NCI-H1092 treated with DMSO at 0.1 percent for 48 hours (cell line): Measurements from ENCODE around the gene ELOB.

Experiments used
- DNase-seq: peaks from one replicate; lab custom pipeline; 2025; lab: John Stamatoyannopoulos, UW

Gene ELOB

GRCh38 chr16:2783581-2784357 lies 6.7 kb upstream of the ELOB start:
- DNase-seq, result no peak

DNA sequence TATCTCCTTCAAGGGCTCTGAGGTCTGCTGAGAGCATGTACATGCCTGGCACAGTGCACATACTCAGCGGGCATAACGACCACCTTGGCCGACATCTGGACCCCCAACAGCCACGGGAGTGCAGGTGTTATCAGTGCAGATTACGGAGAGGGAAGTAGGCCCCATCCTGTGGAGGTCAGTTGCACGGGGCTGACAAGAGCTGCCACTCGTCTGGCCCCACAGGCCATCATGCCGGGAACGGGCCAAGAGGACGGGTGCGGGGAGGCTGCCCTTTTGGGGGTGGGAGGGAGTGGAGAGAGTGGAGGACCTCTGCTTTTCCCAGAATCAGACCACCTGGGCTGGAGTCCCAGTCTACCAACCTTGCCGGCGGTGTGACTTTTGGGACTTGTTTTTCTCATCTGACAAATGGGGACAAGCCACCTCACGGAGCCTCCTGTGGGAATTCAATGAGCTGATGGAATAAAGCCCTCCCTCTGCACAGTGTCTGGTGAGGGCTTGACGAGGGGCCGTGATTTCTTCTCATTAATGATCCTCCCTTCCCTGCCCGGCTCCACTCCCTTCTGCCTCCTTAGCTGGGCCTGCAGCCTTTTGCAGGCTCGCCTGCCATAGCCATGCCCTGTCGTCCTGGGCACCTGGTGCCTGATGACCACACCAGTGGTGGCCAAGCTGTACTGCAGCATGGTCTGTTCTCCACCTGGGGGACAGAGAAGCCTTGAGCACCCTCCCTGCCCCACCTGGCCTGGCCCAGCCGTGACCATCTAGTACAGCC lies 5.7 kb upstream of the ELOB start:
- no peak for DNase-seq

DNA sequence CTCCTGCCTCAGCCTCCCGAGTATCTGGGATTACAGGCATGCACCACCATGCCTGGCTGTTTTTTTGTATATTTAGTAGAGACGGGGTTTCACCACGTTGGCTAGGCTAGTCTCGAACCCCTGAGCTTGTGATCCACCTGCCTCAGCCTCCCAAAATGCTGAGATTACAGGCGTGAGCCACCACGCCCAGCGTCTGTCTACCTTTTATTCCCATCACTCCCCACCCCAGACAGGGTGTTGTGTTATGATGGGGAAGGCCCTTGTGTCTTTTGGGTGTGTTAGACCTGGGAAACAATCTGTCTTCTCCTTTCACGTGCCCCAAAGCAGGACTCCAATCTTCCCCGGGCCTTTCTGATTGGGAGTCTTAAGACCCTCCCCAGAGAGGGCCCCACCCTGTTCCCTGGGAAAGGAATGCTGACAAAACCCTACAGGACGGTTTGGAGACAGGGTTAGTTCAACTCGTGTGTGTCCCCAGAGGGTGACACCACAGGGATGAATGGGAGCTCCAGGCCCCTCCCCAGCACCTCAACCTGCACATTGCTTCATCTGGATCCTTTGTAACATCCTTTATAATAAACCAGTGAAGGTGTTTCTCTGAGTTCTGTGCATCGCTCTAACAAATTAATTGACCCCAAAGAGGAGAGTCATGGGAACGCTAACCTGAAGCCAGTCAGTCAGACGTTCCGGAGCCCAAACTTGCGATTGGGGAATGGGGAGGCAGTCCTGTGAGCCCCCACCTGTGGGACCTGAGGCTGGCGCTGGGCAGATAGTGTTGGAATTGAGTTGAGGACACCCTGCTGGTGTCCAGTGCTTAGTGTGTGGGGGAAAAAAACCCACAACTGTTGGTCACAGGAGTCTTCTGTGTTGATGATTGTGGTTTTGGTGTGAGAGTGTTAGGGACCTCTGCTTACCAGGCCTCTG lies 3.2 kb upstream of the ELOB start:
- no peak for DNase-seq

- no peak for DNase-seq
Measured at GRCh38 chr16:2779151-2779920, 2.3 kb upstream of the ELOB start.

DNA sequence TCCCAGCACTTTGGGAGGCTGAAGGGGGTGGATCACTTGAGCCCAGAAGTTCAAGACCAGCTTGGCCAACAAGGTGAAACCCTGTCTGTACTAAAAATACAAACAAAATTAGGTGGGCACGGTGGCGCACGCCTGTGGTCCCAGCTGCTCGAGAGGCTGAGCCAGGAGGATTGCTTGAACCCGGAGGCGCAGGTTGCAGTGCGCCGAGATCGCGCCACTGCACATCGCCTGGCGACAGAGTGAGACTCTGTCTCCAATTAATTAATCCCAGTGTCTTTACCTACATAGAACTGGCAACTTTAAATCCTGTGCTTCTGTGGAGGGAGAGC lies 1.5 kb upstream of the ELOB start:
- no peak for DNase-seq

DNA sequence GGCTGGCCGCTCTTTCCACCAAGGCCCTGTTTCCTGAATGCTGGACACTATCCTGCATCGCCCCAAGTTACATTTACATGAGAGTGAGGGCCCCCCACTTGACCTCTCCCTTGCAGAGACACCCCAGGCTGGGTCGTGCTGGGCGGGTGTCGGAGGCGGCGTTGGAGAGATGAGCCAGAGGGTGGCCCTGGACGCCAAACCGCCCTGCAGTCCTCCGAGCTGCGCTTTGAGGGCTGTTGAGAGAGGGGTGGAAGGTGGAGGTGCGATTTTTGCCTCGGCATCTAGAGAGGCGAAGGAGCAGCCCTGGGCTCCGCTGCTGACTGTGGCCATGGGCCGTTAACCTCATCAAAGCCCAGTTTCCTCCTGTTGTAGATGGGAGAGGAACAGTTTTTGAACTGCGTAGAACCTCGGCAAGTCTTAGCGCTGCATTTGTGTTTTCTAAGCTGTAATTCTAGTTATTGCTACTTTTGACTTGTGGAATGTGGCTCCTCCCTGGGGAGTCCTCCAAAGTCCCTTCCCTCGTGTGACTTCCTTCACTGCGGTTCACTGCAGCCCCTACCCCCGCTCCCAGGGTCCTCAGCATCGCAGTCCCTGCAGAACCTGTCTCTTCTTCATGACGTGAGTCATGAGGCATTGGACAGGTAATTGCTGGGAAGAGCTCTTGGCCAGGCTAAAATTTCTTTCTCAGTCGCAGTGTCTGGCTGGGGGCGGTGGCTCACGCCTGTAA lies 986 bp upstream of the ELOB start:
- DNase-seq, result no peak

DNA sequence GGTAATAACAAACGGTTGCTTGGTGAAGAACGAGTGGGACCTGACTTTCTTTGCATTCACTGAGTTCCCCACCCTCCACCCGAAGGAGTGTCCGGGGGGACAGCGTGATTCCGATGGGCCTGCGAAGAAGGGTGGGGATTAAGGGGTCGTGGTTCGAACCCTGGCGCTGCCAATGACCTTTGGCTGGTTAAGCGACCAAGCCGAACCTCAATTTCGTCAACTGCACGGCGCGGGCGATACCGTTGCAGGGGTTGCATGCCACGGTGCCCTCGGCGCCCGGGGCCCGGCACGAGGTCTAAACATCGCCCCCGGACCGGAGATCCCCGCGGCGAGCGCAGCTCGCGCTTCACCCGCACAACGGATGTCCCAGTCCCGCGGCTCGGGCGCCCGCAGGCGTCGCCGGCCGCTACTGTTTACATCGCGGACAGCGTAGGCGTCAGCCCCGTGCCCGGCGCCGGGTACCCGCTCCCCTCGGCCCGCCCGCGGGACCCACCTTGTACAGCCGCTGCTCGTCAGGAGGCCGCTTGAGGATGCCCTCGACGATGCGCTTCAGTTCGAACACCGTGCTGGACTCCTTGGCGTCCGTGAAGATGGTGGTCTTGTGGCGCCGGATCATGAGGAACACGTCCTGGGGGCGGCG lies 460 bp downstream of the ELOB start:
- DNase-seq, result no peak

- DNase-seq, result no peak
Measured at GRCh38 chr16:2775765-2776499, 1.1 kb downstream of the ELOB start.

- DNase-seq, result no peak
Measured at GRCh38 chr16:2775131-2775716, 1.9 kb downstream of the ELOB start.

GRCh38 chr16:2774161-2774891 lies 2.8 kb downstream of the ELOB start:
- no peak for DNase-seq

DNA sequence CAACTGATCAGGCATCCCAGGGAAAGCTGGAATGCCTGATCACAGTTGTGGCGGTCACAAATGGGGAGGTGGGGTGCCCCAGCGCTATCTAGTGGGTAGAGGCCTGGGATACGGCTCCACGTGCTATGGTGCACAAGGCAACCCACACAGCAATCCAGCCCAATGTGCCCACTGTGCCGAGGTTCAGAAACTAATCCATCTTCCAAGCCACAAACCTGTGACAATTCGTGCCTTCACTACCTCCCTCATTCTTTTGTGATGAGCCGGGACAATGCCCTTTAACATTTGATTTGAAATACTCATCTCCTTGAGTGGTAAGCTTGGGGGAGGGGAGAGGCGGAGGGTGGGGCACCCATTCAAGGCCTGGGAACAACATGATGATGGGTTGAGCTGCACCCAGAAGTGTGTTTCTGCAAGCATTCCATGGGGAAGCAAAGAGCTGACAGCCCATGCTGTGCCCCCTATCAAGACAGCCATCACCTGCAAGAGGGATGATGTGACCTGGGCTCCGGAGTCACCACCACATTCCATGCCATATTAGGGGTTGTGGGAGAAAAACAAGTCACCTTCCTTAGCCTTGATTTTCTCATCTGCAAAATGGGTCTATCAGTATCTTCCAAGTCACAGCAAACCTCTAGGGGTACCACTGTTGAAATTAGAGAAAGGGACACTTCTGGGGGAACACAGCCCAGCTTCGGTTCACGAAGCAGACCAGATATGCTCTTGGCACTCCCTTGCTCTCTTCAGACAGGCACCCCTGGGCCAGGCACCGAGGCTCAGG lies 3.7 kb downstream of the ELOB start:
- no peak for DNase-seq

- DNase-seq, result no peak
Measured at GRCh38 chr16:2771496-2772402, 5.3 kb downstream of the ELOB start.

DNA sequence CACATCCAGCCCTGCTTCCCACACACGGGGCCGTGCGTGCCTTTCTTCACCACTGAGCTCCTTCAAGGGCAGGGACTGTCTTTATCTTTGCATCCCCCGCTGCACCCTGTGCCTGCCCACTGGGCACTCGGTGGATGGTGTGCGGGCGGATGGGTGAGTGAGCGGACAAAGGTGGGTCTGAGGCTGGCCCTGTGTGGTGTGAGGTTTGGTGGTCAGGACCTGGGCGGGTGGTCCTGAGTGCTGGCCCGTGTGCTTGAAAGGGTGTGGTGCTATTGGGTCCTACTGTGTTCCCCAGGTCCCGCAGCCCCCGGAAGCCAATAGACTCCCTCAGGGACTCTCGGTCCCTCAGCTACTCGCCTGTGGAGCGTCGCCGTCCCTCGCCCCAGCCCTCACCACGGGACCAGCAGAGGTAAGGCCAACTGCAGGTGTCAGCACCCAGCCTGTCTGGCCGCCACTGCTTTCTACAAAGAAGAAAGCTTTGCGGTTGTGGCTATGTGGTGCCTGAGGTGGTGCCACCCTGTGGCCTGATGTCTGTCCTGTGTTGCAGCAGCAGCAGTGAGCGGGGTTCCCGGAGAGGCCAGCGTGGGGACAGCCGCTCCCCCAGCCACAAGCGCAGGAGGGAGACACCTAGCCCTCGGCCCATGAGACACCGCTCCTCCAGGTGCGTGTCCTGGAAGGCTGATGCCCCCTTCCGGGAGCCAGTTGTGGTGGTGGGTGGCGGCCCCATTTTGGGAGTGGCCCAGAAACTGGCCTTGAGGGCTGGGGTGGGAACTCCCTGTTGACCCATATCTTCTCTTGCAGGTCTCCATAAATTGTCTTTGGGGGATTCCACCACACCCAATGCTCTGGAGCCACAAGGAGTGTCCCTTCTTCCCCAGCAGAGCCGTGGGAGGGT lies 6.8 kb downstream of the ELOB start:
- no peak for DNase-seq

DNA sequence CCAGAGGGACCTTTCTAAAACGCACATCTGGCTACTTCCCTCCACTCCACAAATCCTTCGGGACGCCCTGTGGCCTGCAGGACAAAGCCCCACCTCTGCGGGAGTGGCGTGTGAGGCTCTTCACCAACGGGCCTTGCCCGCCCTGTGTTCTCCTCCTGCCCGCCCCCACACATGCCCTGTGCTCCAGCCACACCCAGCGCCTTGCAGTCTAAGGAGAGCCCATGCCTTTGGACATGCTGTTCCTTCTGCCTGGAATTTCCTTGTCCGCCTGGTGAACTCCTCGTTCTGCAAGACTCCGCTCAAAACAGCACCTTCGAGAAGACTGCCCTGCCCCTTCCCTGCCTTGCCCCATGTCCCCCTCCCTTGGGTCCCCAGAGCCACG lies 7.4 kb downstream of the ELOB start:
- DNase-seq, result no peak

DNA sequence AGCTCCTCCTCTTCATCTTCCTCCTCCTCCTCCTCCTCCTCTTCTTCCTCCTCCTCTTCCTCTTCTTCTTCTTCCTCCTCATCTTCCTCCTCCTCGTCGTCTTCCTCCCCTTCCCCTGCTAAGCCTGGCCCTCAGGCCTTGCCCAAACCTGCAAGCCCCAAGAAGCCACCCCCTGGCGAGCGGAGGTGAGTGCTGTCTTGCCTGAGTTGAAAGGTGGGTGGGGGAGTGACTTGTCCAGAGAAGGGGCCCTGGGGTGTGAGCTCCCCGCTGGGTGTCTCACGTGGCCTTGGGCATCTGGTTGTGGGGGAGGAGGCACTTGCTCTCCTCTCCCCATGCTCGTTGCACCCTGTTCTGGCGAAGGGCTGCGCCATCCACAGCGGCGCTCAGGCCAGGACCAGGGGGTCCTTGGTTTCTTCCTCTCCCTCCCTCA lies 8.0 kb downstream of the ELOB start:
- DNase-seq, result no peak
